IMR-90 (cell line): ENCODE results near the gene ADARB2. TPM values are rescaled to one million over a fixed set of nuclear protein-coding genes. Genes with fewer than 3 reads are reported as not detected.

ENCODE experiments used
- ATAC-seq: fragments of 200-7000 bp; cut with Tn5 transposase; 2 replicates; pipeline ENCODE4 v1.9.1; 2020; ENCODE audit warnings: low read depth, mild to moderate bottlenecking, moderate library complexity
- BruUV-seq: library from RNA; stranded (reverse); fragments of 400-500 nt; replicated peaks from 2 replicates; lab custom pipeline; 2021; lab: Mats Ljungman, UMichigan
- CTCF ChIA-PET: fragments of 300-600 bp; formaldehyde crosslinking; extraction: SDS; loops from one replicate; lab custom pipeline; 2021; ENCODE audit warnings: antibody characterized with exemption; lab: Yijun Ruan, JAX
- POLR2A ChIA-PET: fragments of 300-600 bp; sonication (Branson Sonifier 250); formaldehyde crosslinking; loops from one replicate; lab custom pipeline; 2022; ENCODE audit warnings: antibody characterized with exemption; ENCODE audit not compliant: unreplicated experiment; lab: Charles Lee
- DNase-seq: peaks from one replicate; pipeline ENCODE4 v3.0.0; 2013
- H2AFZ ChIP-seq: replicated peaks from 2 replicates; pipeline ENCODE3; 2013; ENCODE audit warnings: low read length, mild to moderate bottlenecking; ENCODE audit not compliant: poor library complexity
- H2AK5ac ChIP-seq: 2 replicates; pipeline ENCODE4 v1.6.1; 2013; ENCODE audit warnings: low read depth, low read length, inconsistent platforms
- H2AK9ac ChIP-seq: replicated peaks from 2 replicates; pipeline ENCODE3; 2013; ENCODE audit warnings: mild to moderate bottlenecking, low read depth, low read length, moderate library complexity; ENCODE audit not compliant: poor library complexity
- H2BK120ac ChIP-seq: 2 replicates; pipeline ENCODE4 v1.6.1; 2013; ENCODE audit warnings: low read depth, low read length, inconsistent platforms
- H2BK15ac ChIP-seq: 3 replicates; pipeline ENCODE4 v1.6.1; 2013; ENCODE audit warnings: low read depth, low read length, inconsistent platforms
- H2BK20ac ChIP-seq: 2 replicates; pipeline ENCODE4 v1.6.1; 2013; ENCODE audit warnings: low read depth, mild to moderate bottlenecking, inconsistent platforms, low read length, moderate library complexity
- H2BK5ac ChIP-seq: 2 replicates; pipeline ENCODE4 v1.6.1; 2013; ENCODE audit warnings: mild to moderate bottlenecking, low read depth, low read length, inconsistent platforms; ENCODE audit not compliant: poor library complexity, severe bottlenecking
- H3K14ac ChIP-seq: replicated peaks from 2 replicates; pipeline ENCODE4 v1.6.1; 2013; ENCODE audit warnings: low read depth, low read length, inconsistent platforms
- H3K18ac ChIP-seq: 2 replicates; pipeline ENCODE4 v1.6.1; 2013; ENCODE audit warnings: low read depth, low read length, control low read depth
- H3K23ac ChIP-seq: 2 replicates; pipeline ENCODE4 v1.6.1; 2013; ENCODE audit warnings: low read depth, low read length, inconsistent platforms
- H3K27ac ChIP-seq: 2 replicates; pipeline ENCODE4 v1.5.1; 2013; ENCODE audit warnings: mild to moderate bottlenecking, control low read depth, low read length; ENCODE audit not compliant: insufficient read depth
- H3K27me3 ChIP-seq: 2 replicates; pipeline ENCODE4 v1.6.1; 2013; ENCODE audit warnings: low read length; ENCODE audit not compliant: control insufficient read depth, insufficient read depth
- H3K36me3 ChIP-seq: 2 replicates; pipeline ENCODE4 v1.6.1; 2013; ENCODE audit warnings: low read length, mixed read lengths; ENCODE audit not compliant: control insufficient read depth, insufficient read depth
- H3K4ac ChIP-seq: 2 replicates; pipeline ENCODE4 v1.6.1; 2013; ENCODE audit warnings: low read depth, low read length, inconsistent platforms
- H3K4me1 ChIP-seq: 2 replicates; pipeline ENCODE4 v1.6.1; 2013; ENCODE audit warnings: low read length, mixed read lengths; ENCODE audit not compliant: control insufficient read depth, insufficient read depth
- H3K4me2 ChIP-seq: 2 replicates; pipeline ENCODE4 v1.6.1; 2013; ENCODE audit warnings: low read depth, mild to moderate bottlenecking, control low read depth, low read length, moderate library complexity
- H3K4me3 ChIP-seq: 2 replicates; pipeline ENCODE4 v1.5.1; 2013; ENCODE audit warnings: low read depth, mild to moderate bottlenecking, control low read depth, low read length, moderate library complexity; ENCODE audit not compliant: insufficient read depth
- H3K56ac ChIP-seq: 2 replicates; pipeline ENCODE4 v1.6.1; 2013; ENCODE audit warnings: low read length, inconsistent platforms; ENCODE audit not compliant: insufficient read depth; ENCODE audit errors: extremely low read depth
- H3K79me1 ChIP-seq, 2 experiments: 2 replicates each; pipeline ENCODE4 v1.6.1; 2013; ENCODE audit warnings: low read length in 2 of 2, inconsistent platforms in 1 of 2, low read depth in 1 of 2
- H3K9ac ChIP-seq: 2 replicates; pipeline ENCODE4 v1.6.1; 2013; ENCODE audit warnings: low read depth, low read length, control low read depth
- H3K9me1 ChIP-seq: 2 replicates; pipeline ENCODE4 v1.6.1; 2013; ENCODE audit warnings: low read length, inconsistent platforms; ENCODE audit not compliant: insufficient read depth
- H3K9me3 ChIP-seq: 2 replicates; pipeline ENCODE4 v1.6.1; 2013; ENCODE audit warnings: low read length; ENCODE audit not compliant: control insufficient read depth, insufficient read depth
- H4K20me1 ChIP-seq: 2 replicates; pipeline ENCODE4 v1.6.1; 2013; ENCODE audit warnings: low read length, inconsistent platforms; ENCODE audit not compliant: insufficient read depth
- H4K5ac ChIP-seq: 2 replicates; pipeline ENCODE4 v1.6.1; 2013; ENCODE audit warnings: mild to moderate bottlenecking, low read depth, low read length, control low read depth
- H4K8ac ChIP-seq, 2 experiments: 2 replicates each; pipeline ENCODE4 v1.6.1; 2013; ENCODE audit warnings: low read depth in 2 of 2, low read length in 2 of 2, control low read depth in 1 of 2, inconsistent platforms in 1 of 2
- H4K91ac ChIP-seq: 2 replicates; pipeline ENCODE4 v1.6.1; 2013; ENCODE audit warnings: low read depth, low read length, inconsistent platforms; ENCODE audit not compliant: insufficient read depth
- BHLHE40 ChIP-seq: fragments of 150-350 bp; IDR thresholded peaks from 2 replicates; pipeline ENCODE4 v1.6.1; 2016; ENCODE audit warnings: mild to moderate bottlenecking, low read depth, low read length
- CEBPB ChIP-seq: IDR thresholded peaks from 2 replicates; pipeline ENCODE4 v1.6.1; 2012; ENCODE audit warnings: low read depth, low read length, improper control_type of control experiment
- CHD1 ChIP-seq: IDR thresholded peaks from 2 replicates; pipeline ENCODE4 v1.6.1; 2012; ENCODE audit warnings: low read depth, low read length, improper control_type of control experiment
- ELK1 ChIP-seq: fragments of 150-350 bp; IDR thresholded peaks from 2 replicates; pipeline ENCODE4 v1.6.1; 2016; ENCODE audit warnings: low read depth, mild to moderate bottlenecking, low read length, moderate library complexity, borderline replicate concordance
- FOS ChIP-seq: fragments of 150-350 bp; IDR thresholded peaks from 2 replicates; pipeline ENCODE4 v1.6.1; 2016; ENCODE audit warnings: low read depth, low read length
- MAZ ChIP-seq: IDR thresholded peaks from 2 replicates; pipeline ENCODE4 v1.6.1; 2012; ENCODE audit warnings: low read depth, mild to moderate bottlenecking, low read length, improper control_type of control experiment, moderate library complexity, borderline replicate concordance
- MXI1 ChIP-seq: IDR thresholded peaks from 2 replicates; pipeline ENCODE4 v1.6.1; 2012; ENCODE audit warnings: low read depth, mild to moderate bottlenecking, low read length, moderate library complexity, borderline replicate concordance
- NFE2L2 ChIP-seq: fragments of 150-350 bp; IDR thresholded peaks from 2 replicates; pipeline ENCODE4 v1.6.1; 2016; ENCODE audit warnings: low read depth, mild to moderate bottlenecking, low read length
- POLR2A ChIP-seq: IDR thresholded peaks from 2 replicates; pipeline ENCODE4 v1.6.1; 2012; ENCODE audit warnings: mild to moderate bottlenecking, low read depth, low read length
- RAD21 ChIP-seq: IDR thresholded peaks from 2 replicates; pipeline ENCODE4 v1.6.1; 2012; ENCODE audit warnings: low read length, improper control_type of control experiment
- RCOR1 ChIP-seq: IDR thresholded peaks from 2 replicates; pipeline ENCODE4 v1.6.1; 2012; ENCODE audit warnings: mild to moderate bottlenecking, low read length, improper control_type of control experiment; ENCODE audit not compliant: insufficient replicate concordance
- RFX5 ChIP-seq: IDR thresholded peaks from 2 replicates; pipeline ENCODE4 v1.8.0; 2012; ENCODE audit warnings: low read depth, mild to moderate bottlenecking, low read length, moderate library complexity
- USF2 ChIP-seq: fragments of 150-350 bp; IDR thresholded peaks from 2 replicates; pipeline ENCODE4 v1.6.1; 2017; ENCODE audit warnings: mild to moderate bottlenecking, antibody characterized with exemption, low read length, low read depth
- WGBS, 2 experiments: methylation state at CpG; one replicate each; pipeline versions ENCODE4 v1.1.5 to v1.1.7; 2013; ENCODE audit warnings: missing lambda C conversion rate in 2 of 2; ENCODE audit not compliant: insufficient read length in 1 of 2; ENCODE audit errors: extremely low coverage in 2 of 2; 5-methylcytosine and 5-hydroxymethylcytosine counted together
- dilution Hi-C: fragments of 300-500 bp; cut with HindIII; formaldehyde crosslinking; loops from one replicate; pipeline ENCODE4 v1.14.3; 2018; ENCODE audit warnings: low sequenced_read_pairs; ENCODE audit not compliant: unreplicated experiment
- in situ Hi-C: fragments of 300-500 bp; cut with MboI; formaldehyde crosslinking; loops from 3 replicates; pipeline ENCODE4 v1.14.3; 2019; ENCODE audit warnings: low sequenced_read_pairs, inconsistent platforms, mixed read lengths
- intact Hi-C: fragments of 100-400 bp; cut with micrococcal nuclease; formaldehyde crosslinking; loops from 2 replicates; pipeline ENCODE4 v1.10.0; 2022
- polyA plus RNA-seq, 3 experiments: library from polyadenylated mRNA; depleted of rRNA; stranded (reverse); fragments of >200 nt; gene quantifications; 2 replicates each; pipeline ENCODE4 v1.2.3, GENCODE V29; 2012; ENCODE audit warnings: low replicate concordance in 1 of 3
- total RNA-seq: library from RNA; depleted of rRNA; stranded (reverse); fragments of >200 nt; gene quantifications from 2 replicates; pipeline ENCODE4 v1.2.3, GENCODE V29; 2012

Gene ADARB2
- total and polyA plus RNA-seq, 2 of the 4 experiments (the other 2 are of a cell fraction), result not detected

- Histone ChIP-seq H3K36me3 (no peaks in the 10 kb centered on the region), H3K79me1 (no peaks in the 10 kb centered on the region), H4K91ac (no peak overlapping the region), H4K8ac (no peak overlapping the region), H3K4me3 (no peak overlapping the region), H3K18ac (no peak overlapping the region), H3K27me3 (no peaks in the 10 kb centered on the region), H3K4ac (no peak overlapping the region), H2AK9ac (no peak overlapping the region), H4K20me1 (no peaks in the 10 kb centered on the region), H4K5ac (no peak overlapping the region), H2BK20ac (no peak overlapping the region), H3K9me1 (no peaks in the 10 kb centered on the region), H3K56ac (no peak overlapping the region), H2AFZ (no peak overlapping the region), H3K9ac (no peak overlapping the region), H2BK15ac (no peak overlapping the region), H2BK5ac (no peak overlapping the region), H3K23ac (no peak overlapping the region), H3K14ac (no peak overlapping the region), H3K27ac (no peak overlapping the region), H3K4me1 (no peaks in the 10 kb centered on the region), H3K9me3 (no peaks in the 10 kb centered on the region; the same call in 1 of the 2 replicates), H3K4me2 (no peak overlapping the region), H2BK120ac (no peak overlapping the region), H2AK5ac (no peak overlapping the region)
- intact Hi-C loops, result no loop called here
- 88% methylated on average over 7 of the region's 7 CpGs; no CpG with 5 or more reads in 1 of the 2 experiments for WGBS, 2 experiments
- in situ Hi-C loops, result no loop called here
- ATAC-seq, result no peak
- no peak for DNase-seq
- dilution Hi-C loops, result no loop called here
- TF ChIP-seq RCOR1, result no peak
- no peak for TF ChIP-seq CHD1
- TF ChIP-seq POLR2A, result no peak
- TF ChIP-seq NFE2L2, result no peak
- TF ChIP-seq CEBPB, result no peak
- TF ChIP-seq BHLHE40, result no peak
- no peak for TF ChIP-seq MXI1
- no peak for TF ChIP-seq USF2
- TF ChIP-seq RAD21, result no peak
- no peak for TF ChIP-seq FOS
- TF ChIP-seq MAZ, result no peak
- TF ChIP-seq ELK1, result no peak
- TF ChIP-seq RFX5, result no peak
- BruUV-seq, result no TSS peak
- ChIA-PET CTCF (no interaction called here), POLR2A (no interaction called here)
Observed at GRCh38 chr10:1186683-1186990, 550.7 kb downstream of the ADARB2 start.
